ES-I3 (cell line): ENCODE measurements around the gene ADAP1.

ENCODE experiments used
- H3K36me3 ChIP-seq: 2 replicates; pipeline ENCODE4 v1.6.1; 2013; ENCODE audit warnings: mild to moderate bottlenecking, low read length, control low read depth, moderate library complexity; ENCODE audit not compliant: insufficient read depth
- H3K4me1 ChIP-seq: 2 replicates; pipeline ENCODE4 v1.6.1; 2013; ENCODE audit warnings: mild to moderate bottlenecking, control low read depth, low read length; ENCODE audit not compliant: insufficient read depth
- H3K9ac ChIP-seq: 2 replicates; pipeline ENCODE4 v1.6.1; 2013; ENCODE audit warnings: low read depth, mild to moderate bottlenecking, low read length, moderate library complexity
- H3K9me3 ChIP-seq: 2 replicates; pipeline ENCODE4 v1.6.1; 2013; ENCODE audit warnings: mild to moderate bottlenecking, low read length, moderate library complexity; ENCODE audit not compliant: control insufficient read depth, insufficient read depth

Gene ADAP1

DNA sequence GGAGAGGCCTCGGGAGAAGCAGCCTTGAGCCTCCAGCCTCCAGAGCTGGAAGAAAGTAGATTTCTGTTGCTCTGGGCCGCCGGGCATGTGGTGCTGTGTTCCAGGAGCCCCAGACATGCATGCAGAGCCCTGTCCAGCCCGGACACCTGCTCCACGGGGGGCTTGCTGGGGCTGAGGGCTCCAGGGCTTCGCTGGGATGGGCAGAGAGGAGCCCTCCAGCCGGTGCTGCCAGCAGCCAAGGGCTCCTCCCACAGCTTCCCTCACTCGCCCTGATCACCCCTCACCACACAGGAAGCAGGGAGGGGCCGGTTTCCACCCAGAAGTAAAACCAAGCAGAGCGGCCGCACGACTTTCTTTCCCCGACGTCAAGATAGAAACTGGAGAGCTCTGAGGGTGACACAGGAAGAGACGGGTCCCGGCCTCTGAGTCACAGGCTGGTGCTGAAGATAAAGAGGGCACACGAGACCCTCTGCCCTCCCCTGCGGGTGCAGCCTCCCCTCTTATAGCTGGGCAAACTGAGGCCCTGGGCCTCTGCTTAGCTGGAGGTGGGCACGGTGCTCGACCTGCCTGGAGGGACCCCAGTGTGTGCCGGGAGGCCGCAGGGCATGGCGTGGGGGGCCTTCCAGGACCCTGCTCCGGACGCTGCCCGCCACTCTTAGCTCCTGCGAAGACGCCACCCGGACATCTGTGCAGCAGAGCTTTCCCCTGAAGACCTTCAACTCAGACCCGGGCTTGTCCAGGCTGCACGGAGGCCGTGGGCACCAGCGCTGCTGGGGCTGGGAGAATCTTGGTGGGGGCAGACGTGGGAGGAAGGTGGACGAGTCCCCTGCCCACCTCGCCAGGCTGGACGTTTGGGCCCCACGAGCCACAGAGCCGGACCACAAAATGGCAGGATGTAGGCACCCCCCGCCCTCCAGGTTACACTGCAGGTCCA is 31.1 kb downstream of the ADAP1 start:
- H3K4me1 ChIP-seq, result peaks cover 3% of the 10 kb centered on the region; the same call in 1 of the 2 replicates
- no peaks in the 10 kb centered on the region for H3K9me3 ChIP-seq
- H3K36me3 ChIP-seq, result no peaks in the 10 kb centered on the region
- no peak overlapping the region for H3K9ac ChIP-seq

- H3K9ac ChIP-seq, result no peak overlapping the region
- no peaks in the 10 kb centered on the region for H3K36me3 ChIP-seq
- no peaks in the 10 kb centered on the region for H3K9me3 ChIP-seq
- H3K4me1 ChIP-seq, result peaks cover 3% of the 10 kb centered on the region; the same call in 1 of the 2 replicates
Measured at GRCh38 chr7:922334-923107, 32.0 kb downstream of the ADAP1 start.

DNA sequence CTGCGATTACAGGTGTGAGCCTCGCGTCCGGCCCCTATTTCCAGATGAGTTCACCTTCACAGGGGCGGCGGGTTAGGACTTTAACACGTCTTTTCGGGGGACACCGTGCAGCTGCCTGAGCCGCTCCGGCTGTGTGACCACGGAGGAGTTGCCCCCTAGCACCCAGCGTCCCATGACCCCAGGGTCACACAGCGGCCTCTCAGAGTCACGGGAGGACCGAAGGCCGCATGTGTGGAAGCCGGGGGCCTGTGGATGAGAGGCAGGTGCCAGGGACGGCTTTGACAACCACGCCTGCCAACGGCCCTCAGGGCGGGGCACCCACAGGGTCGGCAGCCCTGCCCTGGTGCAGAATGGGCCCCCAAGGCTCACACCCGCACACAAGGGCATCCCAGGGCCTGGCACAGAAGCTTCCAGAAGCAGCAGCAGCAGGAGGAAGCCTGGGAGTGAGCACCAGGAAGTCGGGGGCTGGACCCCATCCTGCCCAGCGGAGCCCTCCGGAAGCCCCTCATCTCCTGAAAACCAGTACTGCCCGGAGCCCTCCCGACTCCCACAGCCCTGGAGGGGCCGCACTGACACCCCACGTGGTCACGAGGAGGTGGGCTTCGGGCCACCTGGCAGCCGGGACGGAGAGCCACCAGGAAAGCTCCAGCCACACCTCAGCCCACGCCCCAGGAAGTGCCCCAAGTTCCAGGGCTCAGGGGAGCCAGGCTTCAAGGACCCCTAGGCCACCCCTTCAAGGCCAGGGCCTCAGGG is 32.7 kb downstream of the ADAP1 start:
- Histone ChIP-seq H3K9me3 (no peaks in the 10 kb centered on the region), H3K4me1 (peaks cover 3% of the 10 kb centered on the region; the same call in 1 of the 2 replicates), H3K36me3 (no peaks in the 10 kb centered on the region), H3K9ac (no peak overlapping the region)

- Histone ChIP-seq H3K36me3 (no peaks in the 10 kb centered on the region), H3K4me1 (peaks cover 3% of the 10 kb centered on the region; the same call in 1 of the 2 replicates), H3K9me3 (no peaks in the 10 kb centered on the region), H3K9ac (no peak overlapping the region)
Measured at GRCh38 chr7:921071-921461, 33.4 kb downstream of the ADAP1 start.

- H3K36me3 ChIP-seq, result no peaks in the 10 kb centered on the region
- no peaks in the 10 kb centered on the region for H3K9me3 ChIP-seq
- no peak overlapping the region for H3K9ac ChIP-seq
- H3K4me1 ChIP-seq, result peaks cover 3% of the 10 kb centered on the region; the same call in 1 of the 2 replicates
Measured at GRCh38 chr7:920351-921070, 34.0 kb downstream of the ADAP1 start.

GRCh38 chr7:919924-920341 is 34.5 kb downstream of the ADAP1 start:
- no peaks in the 10 kb centered on the region for H3K9me3 ChIP-seq

DNA sequence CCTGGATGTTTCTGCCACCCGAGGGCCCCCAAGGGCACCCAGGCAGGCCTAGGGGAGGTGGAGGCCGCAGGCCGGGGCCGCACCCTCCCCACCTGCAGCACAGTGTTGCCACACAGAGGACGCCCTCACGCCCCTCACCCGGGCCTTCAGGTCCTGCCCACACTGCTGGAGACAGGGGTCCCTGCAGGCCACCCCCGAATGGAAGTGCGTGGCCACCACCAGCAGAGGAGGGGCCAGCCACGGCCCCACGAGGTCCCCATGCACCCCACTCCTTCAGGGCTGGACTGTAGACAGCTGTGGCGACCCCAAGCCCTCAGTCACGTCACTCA is 35.4 kb downstream of the ADAP1 start:
- Histone ChIP-seq H3K36me3 (no peaks in the 10 kb centered on the region), H3K4me1 (peaks cover 3% of the 10 kb centered on the region; the same call in 1 of the 2 replicates), H3K9me3 (no peaks in the 10 kb centered on the region), H3K9ac (no peak overlapping the region)

More at GRCh38 chr7:919924-920341, 34.5 kb downstream of the ADAP1 start:
- H3K36me3 ChIP-seq, result no peaks in the 10 kb centered on the region
- peaks cover 3% of the 10 kb centered on the region; the same call in 1 of the 2 replicates for H3K4me1 ChIP-seq
- H3K9ac ChIP-seq, result no peak overlapping the region

GRCh38 chr7:918441-919113 is 35.9 kb downstream of the ADAP1 start:
- no peak overlapping the region for H3K9ac ChIP-seq
- H3K9me3 ChIP-seq, result no peaks in the 10 kb centered on the region
- peaks cover 3% of the 10 kb centered on the region; the same call in 1 of the 2 replicates for H3K4me1 ChIP-seq
- no peaks in the 10 kb centered on the region for H3K36me3 ChIP-seq

DNA sequence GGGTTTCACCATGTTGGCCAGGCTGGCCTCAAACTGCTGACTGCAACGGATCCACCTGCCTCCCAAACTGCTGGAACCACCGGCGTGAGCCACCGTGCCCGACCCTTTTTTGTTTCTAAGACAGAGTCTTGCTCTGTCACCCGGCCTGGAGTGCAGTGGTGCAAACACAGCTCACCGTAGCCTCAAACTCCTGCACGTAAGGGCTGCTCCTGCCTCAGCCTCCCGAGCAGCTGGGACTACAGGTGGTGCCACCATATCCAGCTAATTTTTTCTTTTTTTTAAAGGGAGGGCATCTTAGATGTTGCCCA is 36.4 kb downstream of the ADAP1 start:
- Histone ChIP-seq H3K4me1 (no peaks in the 10 kb centered on the region), H3K36me3 (no peaks in the 10 kb centered on the region), H3K9ac (no peak overlapping the region), H3K9me3 (no peaks in the 10 kb centered on the region)

GRCh38 chr7:917255-918117 is 37.0 kb downstream of the ADAP1 start:
- Histone ChIP-seq H3K9me3 (no peaks in the 10 kb centered on the region), H3K9ac (no peak overlapping the region), H3K4me1 (no peaks in the 10 kb centered on the region), H3K36me3 (no peaks in the 10 kb centered on the region)

GRCh38 chr7:916291-916941 is 38.1 kb downstream of the ADAP1 start:
- no peak overlapping the region for H3K9ac ChIP-seq

More at GRCh38 chr7:916291-916941, 38.1 kb downstream of the ADAP1 start:
- no peaks in the 10 kb centered on the region for H3K36me3 ChIP-seq
- H3K9me3 ChIP-seq, result no peaks in the 10 kb centered on the region
- H3K4me1 ChIP-seq, result no peaks in the 10 kb centered on the region
